Body of pancreas (tissue), 4 donors: ENCODE results near the gene PRPH. TPM values are rescaled to one million over a fixed set of nuclear protein-coding genes. Genes with fewer than 3 reads are reported as not detected.
"Not testable (repeated sequence)": the region's sequence is repeated elsewhere in the genome, so short reads cannot be mapped to it uniquely, and the experiment has no call there.

Experiments used
- ATAC-seq: fragments of 150-250 bp; one replicate; pipeline ENCODE4 v1.9.1; 2016
- DNase-seq, 4 donors: peaks; one replicate each; pipeline ENCODE4 v3.0.0-alpha.2; 2019
- H3K27ac ChIP-seq, 4 donors: fragments of 200-600 bp; sonication (generic); 1 replicate in 3 of 4; 2 replicates in 1 of 4; pipeline versions ENCODE4 v1.5.1 to v1.6.1; 2016 to 2019; ENCODE audit warnings: mild to moderate bottlenecking in 1 of 4, mixed read lengths in 1 of 4, moderate library complexity in 1 of 4
- H3K27me3 ChIP-seq, 2 donors: fragments of 200-600 bp; sonication (generic); one replicate each; pipeline ENCODE4 v1.6.0; 2016; ENCODE audit warnings: mild to moderate bottlenecking in 1 of 2
- H3K36me3 ChIP-seq, 2 donors: fragments of 200-600 bp; sonication (generic); replicated peaks in 1 of 2; 2 replicates each; pipeline ENCODE4 v1.5.1; 2016; ENCODE audit warnings: low read depth in 2 of 2; ENCODE audit not compliant: insufficient read depth in 1 of 2
- H3K4me1 ChIP-seq: fragments of 200-600 bp; sonication (generic); one replicate; pipeline ENCODE4 v1.6.0; 2016
- H3K4me3 ChIP-seq, 2 donors: fragments of 200-600 bp; sonication (generic); 1 replicate in 1 of 2; 2 replicates in 1 of 2; pipeline ENCODE4 v1.5.1; 2016 to 2019
- H3K9me3 ChIP-seq, 3 donors: fragments of 200-600 bp; sonication (generic); 1 replicate in 2 of 3; 2 replicates in 1 of 3; pipeline ENCODE4 v1.5.1; 2016
- POLR2A ChIP-seq, 3 donors: fragments of 450-650 bp; IDR thresholded peaks; one replicate each; pipeline ENCODE4 v1.6.1; 2016; ENCODE audit warnings: antibody characterized with exemption in 3 of 3, mild to moderate bottlenecking in 2 of 3
- WGBS, 2 donors: methylation state at CpG; one replicate each; pipeline ENCODE4 v1.1.5; 2017; 5-methylcytosine and 5-hydroxymethylcytosine counted together
- intact Hi-C: fragments of 100-400 bp; cut with DNase I; formaldehyde crosslinking; loops from one replicate; pipeline ENCODE4 v1.15.1; 2023
- total RNA-seq, 2 donors: library from RNA; depleted of rRNA; stranded (reverse); fragments of >200 nt; gene quantifications; one replicate each; pipeline ENCODE4 v1.1.0, GENCODE V29; 2016
- TF ChIP-seq, protein P1 (sequence below), 7 experiments: fragments of 450-650 bp in 4 of 7; fragments of 200-600 bp in 3 of 7; sonication (generic) in 3 of 7; IDR thresholded peaks; one replicate each; pipeline ENCODE4 v1.5.1; 2016 to 2019; ENCODE audit warnings: antibody characterized with exemption in 7 of 7

The PRPH gene
- total RNA-seq, 2 donors from 2014 or later = 9.6 TPM; not detected in 1

DNA sequence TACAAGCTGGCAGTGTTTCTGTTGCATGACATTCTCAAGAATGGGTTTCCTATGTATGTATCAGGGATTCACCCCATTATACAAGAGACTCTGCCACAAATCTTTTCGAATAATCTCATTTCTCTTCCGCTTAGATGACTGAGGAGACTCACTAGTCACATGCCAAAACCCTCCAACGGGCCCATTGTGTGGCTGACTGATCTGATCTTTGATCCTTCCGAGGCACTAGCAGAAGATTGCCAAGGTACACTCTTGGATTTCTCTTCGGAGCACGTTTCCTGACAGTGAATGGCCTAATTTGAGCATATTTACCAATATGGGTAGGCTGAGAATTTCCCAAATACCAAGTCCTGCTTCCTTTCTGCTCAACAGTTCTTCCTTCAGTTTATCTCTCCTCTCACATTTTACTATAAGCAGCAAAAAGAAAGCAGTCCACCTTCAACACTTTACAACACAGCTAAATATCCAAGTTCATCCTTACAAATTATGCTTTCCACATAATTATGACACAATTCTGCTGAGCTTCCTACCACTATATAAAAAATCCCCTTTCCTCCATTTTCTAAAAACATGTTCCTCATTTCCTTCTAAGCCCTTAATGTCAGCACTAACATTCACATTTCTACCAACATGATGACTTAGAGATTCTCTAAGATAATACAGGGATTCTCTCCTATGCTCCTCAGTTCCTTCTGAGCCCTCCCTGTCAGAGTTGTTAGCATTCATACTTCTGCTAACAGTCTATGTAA lies 11.0 kb downstream of the PRPH start:
- ATAC-seq (no peak), DNase-seq (no peak)
- Histone ChIP-seq H3K9me3 (no peaks in the 10 kb centered on the region), H3K4me1 (no peaks in the 10 kb centered on the region), H3K4me3 (no peak overlapping the region), H3K27me3 (no peaks in the 10 kb centered on the region), H3K27ac (no peak overlapping the region), H3K36me3 (no peaks in the 10 kb centered on the region)
- WGBS, 2 donors = 57 to 66% methylated on average over 6 of the region's 6 CpGs
- intact Hi-C loops = no loop called here
- no peak for TF ChIP-seq POLR2A (IDR thresholded peaks at IDR 0.05)
- TF ChIP-seq, protein P1, sequence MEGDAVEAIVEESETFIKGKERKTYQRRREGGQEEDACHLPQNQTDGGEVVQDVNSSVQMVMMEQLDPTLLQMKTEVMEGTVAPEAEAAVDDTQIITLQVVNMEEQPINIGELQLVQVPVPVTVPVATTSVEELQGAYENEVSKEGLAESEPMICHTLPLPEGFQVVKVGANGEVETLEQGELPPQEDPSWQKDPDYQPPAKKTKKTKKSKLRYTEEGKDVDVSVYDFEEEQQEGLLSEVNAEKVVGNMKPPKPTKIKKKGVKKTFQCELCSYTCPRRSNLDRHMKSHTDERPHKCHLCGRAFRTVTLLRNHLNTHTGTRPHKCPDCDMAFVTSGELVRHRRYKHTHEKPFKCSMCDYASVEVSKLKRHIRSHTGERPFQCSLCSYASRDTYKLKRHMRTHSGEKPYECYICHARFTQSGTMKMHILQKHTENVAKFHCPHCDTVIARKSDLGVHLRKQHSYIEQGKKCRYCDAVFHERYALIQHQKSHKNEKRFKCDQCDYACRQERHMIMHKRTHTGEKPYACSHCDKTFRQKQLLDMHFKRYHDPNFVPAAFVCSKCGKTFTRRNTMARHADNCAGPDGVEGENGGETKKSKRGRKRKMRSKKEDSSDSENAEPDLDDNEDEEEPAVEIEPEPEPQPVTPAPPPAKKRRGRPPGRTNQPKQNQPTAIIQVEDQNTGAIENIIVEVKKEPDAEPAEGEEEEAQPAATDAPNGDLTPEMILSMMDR (IDR thresholded peaks at IDR 0.05) = no peak

DNA sequence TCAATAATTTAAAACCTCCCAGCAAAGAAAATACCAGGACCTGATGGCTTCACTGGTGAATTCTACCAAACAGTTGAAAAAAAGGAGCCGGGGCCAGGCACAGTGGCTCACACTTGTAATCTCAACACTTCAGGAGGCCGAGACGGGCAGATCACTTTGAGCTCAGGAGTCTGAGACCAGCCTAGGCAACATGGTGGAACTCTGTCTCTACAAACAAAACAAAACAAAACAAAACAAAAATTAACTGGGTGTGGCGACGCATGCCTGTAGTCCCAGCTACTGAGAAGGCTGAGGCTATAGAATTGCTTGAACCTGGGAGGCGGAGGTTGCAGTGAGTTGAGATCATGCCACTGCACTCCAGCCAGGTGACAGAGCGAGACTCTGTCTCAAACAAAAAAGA lies 14.4 kb downstream of the PRPH start:
- Histone ChIP-seq H3K4me1 (no peaks in the 10 kb centered on the region), H3K27ac (no peak overlapping the region), H3K9me3 (no peaks in the 10 kb centered on the region), H3K4me3 (no peak overlapping the region), H3K27me3 (no peaks in the 10 kb centered on the region), H3K36me3 (no peaks in the 10 kb centered on the region)
- DNase-seq (no peak), ATAC-seq (no peak)
- no peak for TF ChIP-seq POLR2A (IDR thresholded peaks at IDR 0.05)
- TF ChIP-seq, protein P1 (IDR thresholded peaks at IDR 0.05) = no peak
- intact Hi-C loops = no loop called here
- 87 to 93% methylated on average over 7 of the region's 7 CpGs for WGBS, 2 donors

DNA sequence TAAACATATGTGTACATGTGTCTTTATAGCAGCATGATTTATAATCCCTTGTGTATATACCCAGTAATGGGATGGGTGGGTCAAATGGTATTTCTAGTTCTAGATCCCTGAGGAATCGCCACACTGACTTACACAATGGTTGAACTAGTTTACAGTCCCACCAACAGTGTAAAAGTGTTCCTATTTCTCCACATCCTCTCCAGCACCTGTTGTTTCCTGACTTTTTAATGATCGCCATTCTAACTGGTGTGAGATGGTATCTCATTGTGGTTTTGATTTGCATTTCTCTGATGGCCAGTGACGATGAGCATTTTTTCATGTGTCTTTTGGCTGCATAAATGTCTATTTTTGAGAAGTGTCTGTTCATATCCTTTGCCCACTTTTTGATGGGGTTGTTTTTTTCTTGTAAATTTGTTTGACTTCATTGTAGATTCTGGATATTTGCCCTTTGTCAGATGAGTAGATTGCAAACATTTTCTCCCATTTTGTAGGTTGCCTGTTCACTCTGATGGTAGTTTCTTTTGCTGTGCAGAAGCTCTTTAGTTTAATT lies 15.6 kb downstream of the PRPH start:
- H3K4me3 ChIP-seq, H3K9me3 ChIP-seq, H3K4me1 ChIP-seq, H3K27me3 ChIP-seq, intact Hi-C loops, ATAC-seq, H3K36me3 ChIP-seq, H3K27ac ChIP-seq, DNase-seq: not testable (repeated sequence)
- WGBS, 2 donors = 44 to 76% methylated on average over 3 of the region's 3 CpGs

DNA sequence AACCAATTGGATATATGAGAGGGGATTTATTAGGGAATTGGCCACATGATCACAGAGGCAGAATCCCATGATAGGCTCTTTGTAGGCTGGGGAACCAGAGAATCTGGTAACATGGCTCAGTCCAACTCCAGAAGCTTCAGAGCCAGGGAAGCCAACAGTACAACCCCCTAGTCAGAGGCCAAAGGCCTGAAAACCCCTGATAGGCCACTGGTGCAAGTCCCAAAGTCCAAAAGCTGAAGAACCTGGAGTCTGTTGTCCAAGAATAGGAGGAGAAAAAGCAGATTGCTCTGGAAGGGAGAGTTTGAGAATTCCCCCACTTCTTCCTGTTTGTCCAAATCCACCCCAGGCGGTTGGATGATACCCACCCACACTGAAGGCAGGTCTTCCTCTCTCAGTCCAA lies 19.9 kb downstream of the PRPH start:
- H3K27ac ChIP-seq = no peak overlapping the region
- intact Hi-C loops = no loop called here
- H3K4me1 ChIP-seq = no peaks in the 10 kb centered on the region
- no peaks in the 10 kb centered on the region for H3K36me3 ChIP-seq
- 93 to 100% methylated on average over 1 of the region's 1 CpG for WGBS, 2 donors
- H3K4me3 ChIP-seq = no peak overlapping the region
- TF ChIP-seq POLR2A (IDR thresholded peaks at IDR 0.05) = no peak
- TF ChIP-seq, protein P1 (IDR thresholded peaks at IDR 0.05) = no peak
- ATAC-seq = no peak
- no peaks in the 10 kb centered on the region for H3K9me3 ChIP-seq
- no peak for DNase-seq
- no peaks in the 10 kb centered on the region for H3K27me3 ChIP-seq

DNA sequence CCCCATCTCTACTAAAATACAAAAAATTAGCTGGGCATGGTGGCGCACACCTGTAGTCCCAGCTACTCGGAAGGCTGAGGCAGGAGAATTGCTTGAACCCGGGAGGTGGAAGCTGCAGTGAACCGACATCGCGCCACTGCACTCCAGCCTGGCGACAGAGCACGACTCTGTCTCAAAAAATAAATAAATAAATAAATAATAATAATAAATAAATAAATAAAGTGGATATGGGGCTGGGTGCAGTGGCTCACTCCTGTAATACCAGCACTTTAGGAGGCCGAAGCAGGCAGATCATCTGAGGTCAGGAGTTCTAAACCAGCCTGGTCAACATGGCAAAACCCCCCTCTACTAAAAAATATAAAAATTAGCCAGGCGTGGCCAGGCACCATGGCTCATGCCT lies 22.2 kb downstream of the PRPH start:
- ATAC-seq, DNase-seq, H3K27me3 ChIP-seq, H3K4me1 ChIP-seq, H3K27ac ChIP-seq, intact Hi-C loops, H3K36me3 ChIP-seq, H3K9me3 ChIP-seq, H3K4me3 ChIP-seq: not testable (repeated sequence)
- WGBS, 2 donors = 89 to 98% methylated on average over 10 of the region's 10 CpGs

DNA sequence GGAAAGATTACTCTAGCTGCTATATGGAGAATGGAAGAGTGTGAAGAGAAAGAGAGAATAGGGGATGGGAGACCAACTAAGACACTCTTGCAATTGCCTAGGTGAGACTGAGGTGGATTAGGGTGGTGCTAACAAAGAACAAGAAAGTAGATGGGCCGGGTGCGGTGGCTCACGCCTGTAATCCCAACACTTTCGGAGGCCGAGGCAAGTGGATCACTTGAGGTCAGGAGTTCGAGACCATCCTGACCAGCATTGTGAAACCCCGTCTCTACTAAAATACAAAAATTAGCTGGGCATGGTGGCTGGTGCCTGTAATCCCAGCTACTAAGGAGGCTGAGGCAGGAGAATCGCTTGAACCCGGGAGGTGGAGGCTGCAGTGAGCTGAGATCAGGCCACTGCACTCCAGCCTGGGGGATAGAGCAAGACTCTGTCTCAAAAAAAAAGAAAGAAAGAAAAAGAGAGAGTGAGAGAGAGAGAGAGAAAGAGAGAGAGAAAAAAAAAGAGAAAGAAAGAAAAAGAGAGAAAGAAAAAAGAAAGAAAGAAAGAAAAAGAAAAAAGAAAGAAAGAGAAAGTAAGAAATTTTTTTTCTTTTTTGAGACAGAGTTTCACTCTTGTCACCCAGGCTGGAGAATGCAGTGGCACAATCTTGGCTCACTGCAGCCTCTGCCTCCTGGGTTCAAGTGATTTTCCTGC lies 25.6 kb downstream of the PRPH start:
- WGBS, 2 donors = 80 to 92% methylated on average over 9 of the region's 9 CpGs
- intact Hi-C loops, H3K36me3 ChIP-seq, H3K9me3 ChIP-seq, H3K4me3 ChIP-seq, H3K27me3 ChIP-seq, ATAC-seq, DNase-seq, H3K27ac ChIP-seq: not testable (repeated sequence)
- H3K4me1 ChIP-seq = peaks cover 13% of the 10 kb centered on the region
